Keratinocyte (primary cell): Measurements from ENCODE around the gene OAS3. TPM values are rescaled to one million over a fixed set of nuclear protein-coding genes. Genes with fewer than 3 reads are reported as not detected.

Source experiments
- DNase-seq: peaks from one replicate; pipeline ENCODE4 v3.0.0-alpha.2; 2011; ENCODE audit warnings: low read depth, missing footprints, low spot score
- FAIRE-seq: peaks from 2 replicates; lab custom pipeline; 2011; peaks lifted over from hg19 to GRCh38; lab: Jason Lieb, UNC
- H2AFZ ChIP-seq: 2 replicates; pipeline ENCODE4 v1.6.0; 2012; ENCODE audit warnings: low read length, control low read depth, inconsistent platforms; ENCODE audit not compliant: control insufficient read depth
- H3K27ac ChIP-seq: 2 replicates; pipeline ENCODE4 v1.5.1; 2011; ENCODE audit warnings: low read length; ENCODE audit not compliant: control insufficient read depth, insufficient read depth
- H3K27me3 ChIP-seq: 3 replicates; pipeline ENCODE4 v1.6.0; 2011; ENCODE audit warnings: low read length; ENCODE audit not compliant: control insufficient read depth, insufficient read depth; ENCODE audit errors: extremely low read depth
- H3K36me3 ChIP-seq, 2 experiments: 2 replicates in 1 of 2; 3 replicates in 1 of 2; pipeline ENCODE4 v1.5.1; 2011; ENCODE audit warnings: low read length in 2 of 2, mild to moderate bottlenecking in 1 of 2; ENCODE audit not compliant: control insufficient read depth in 2 of 2, insufficient read depth in 2 of 2; ENCODE audit errors: extremely low read depth in 1 of 2
- H3K4me1 ChIP-seq: 3 replicates; pipeline ENCODE4 v1.5.1; 2011; ENCODE audit warnings: low read length; ENCODE audit not compliant: control insufficient read depth, insufficient read depth; ENCODE audit errors: extremely low read depth
- H3K4me2 ChIP-seq: 3 replicates; pipeline ENCODE4 v1.6.0; 2011; ENCODE audit warnings: low read depth, low read length; ENCODE audit not compliant: control insufficient read depth, insufficient read depth; ENCODE audit errors: extremely low read depth
- H3K4me3 ChIP-seq, 3 experiments: fragments of 200-600 bp in 1 of 3; sonication (generic) in 1 of 3; 2 replicates in 2 of 3; 3 replicates in 1 of 3; pipeline ENCODE4 v1.5.1; 2011 to 2016; ENCODE audit warnings: low read length in 3 of 3, mild to moderate bottlenecking in 3 of 3, control low read depth in 2 of 3, inconsistent platforms in 1 of 3, low read depth in 1 of 3, mixed read lengths in 1 of 3, mixed run types in 1 of 3, moderate library complexity in 1 of 3; ENCODE audit not compliant: control insufficient read depth in 2 of 3, insufficient read depth in 2 of 3; ENCODE audit errors: extremely low read depth in 1 of 3
- H3K79me2 ChIP-seq: 2 replicates; pipeline ENCODE4 v1.6.0; 2012; ENCODE audit warnings: low read length; ENCODE audit not compliant: control insufficient read depth, insufficient read depth
- H3K9ac ChIP-seq: 3 replicates; pipeline ENCODE4 v1.6.0; 2011; ENCODE audit warnings: low read length; ENCODE audit not compliant: control insufficient read depth, insufficient read depth; ENCODE audit errors: extremely low read depth
- H3K9me1 ChIP-seq: 3 replicates; pipeline ENCODE4 v1.6.0; 2011; ENCODE audit warnings: low read length; ENCODE audit not compliant: control insufficient read depth, insufficient read depth; ENCODE audit errors: extremely low read depth
- H3K9me3 ChIP-seq: 2 replicates; pipeline ENCODE4 v1.5.1; 2012; ENCODE audit warnings: low read depth, low read length; ENCODE audit not compliant: control insufficient read depth
- H4K20me1 ChIP-seq: 3 replicates; pipeline ENCODE4 v1.6.0; 2011; ENCODE audit warnings: low read length; ENCODE audit not compliant: control insufficient read depth, insufficient read depth; ENCODE audit errors: extremely low read depth
- CTCF ChIP-seq, 3 experiments: IDR thresholded peaks in 1 of 3; conservative IDR thresholded peaks in 1 of 3; optimal IDR thresholded peaks in 1 of 3; 2 replicates in 2 of 3; 3 replicates in 1 of 3; pipeline versions ENCODE3 to v1.5.1; 2011; ENCODE audit warnings: low read length in 3 of 3, mild to moderate bottlenecking in 3 of 3, moderate library complexity in 2 of 3, control low read depth in 1 of 3, inconsistent platforms in 1 of 3; ENCODE audit not compliant: insufficient read depth in 2 of 3; ENCODE audit errors: extremely low read depth in 1 of 3
- EZH2 ChIP-seq: IDR thresholded peaks from one replicate; pipeline ENCODE4 v1.6.1; 2012; ENCODE audit warnings: inconsistent platforms, mild to moderate bottlenecking, low read length, moderate library complexity
- dilution Hi-C: fragments of 300-500 bp; cut with MboI; formaldehyde crosslinking; loops from one replicate; pipeline ENCODE4 v1.7.0; 2020; ENCODE audit warnings: low sequenced_read_pairs; ENCODE audit not compliant: extremely low pct_ligation_motif_present
- polyA plus RNA-seq, 5 experiments: library from polyadenylated mRNA; depleted of rRNA in 3 of 5; stranded (reverse) in 3 of 5; stranded (forward) in 1 of 5; unstranded in 1 of 5; fragments of >200 nt; gene quantifications; 1 replicate in 1 of 5; 2 replicates in 3 of 5; 3 replicates in 1 of 5; pipeline versions ENCODE4 v1.2.1 to v1.2.3, GENCODE V29; 2011 to 2012; ENCODE audit warnings: missing spikeins in 2 of 5, low read depth in 1 of 5, low replicate concordance in 1 of 5

The OAS3 gene
- polyA plus RNA-seq, 1 donor (not counting 4 experiments of a cell fraction or from before 2014, with no cell fraction given), result 59.2 TPM

DNA sequence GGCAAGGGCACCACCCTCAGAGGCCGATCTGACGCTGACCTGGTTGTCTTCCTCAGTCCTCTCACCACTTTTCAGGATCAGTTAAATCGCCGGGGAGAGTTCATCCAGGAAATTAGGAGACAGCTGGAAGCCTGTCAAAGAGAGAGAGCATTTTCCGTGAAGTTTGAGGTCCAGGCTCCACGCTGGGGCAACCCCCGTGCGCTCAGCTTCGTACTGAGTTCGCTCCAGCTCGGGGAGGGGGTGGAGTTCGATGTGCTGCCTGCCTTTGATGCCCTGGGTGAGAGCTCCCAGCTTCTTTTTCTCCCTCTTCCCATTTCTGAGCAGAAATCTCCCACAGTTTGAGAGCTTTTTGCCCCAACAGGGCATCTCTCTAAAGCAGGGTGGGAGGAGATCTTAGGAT is 29.7 kb upstream of the OAS3 start:
- peak overlapping the region; percentile 6 for H3K4me2 ChIP-seq
- H3K4me1 ChIP-seq, result peaks cover 14% of the 10 kb centered on the region
- peaks cover 0 to 3% of the 10 kb centered on the region in 2 experiments for H3K36me3 ChIP-seq
- FAIRE-seq (no peak), DNase-seq (no peak)
- no peak overlapping the region for H3K9ac ChIP-seq
- no peak for TF ChIP-seq EZH2
- no peak for TF ChIP-seq CTCF (optimal IDR thresholded peaks at IDR 0.05 in 1 of 3, IDR thresholded peaks at IDR 0.05 in 1 of 3, conservative IDR thresholded peaks at IDR 0.05 in 1 of 3; ENCODE audit: extremely low read depth in 1 of 3, insufficient read depth in 2 of 3, low read length in 3 of 3)
- H2AFZ ChIP-seq, result no peak overlapping the region
- no peak overlapping the region for H3K27ac ChIP-seq
- H3K9me3 ChIP-seq, result no peaks in the 10 kb centered on the region
- no peaks in the 10 kb centered on the region for H3K27me3 ChIP-seq
- dilution Hi-C loops, result no loop called here
- no peaks in the 10 kb centered on the region for H4K20me1 ChIP-seq
- H3K4me3 ChIP-seq, result no peak overlapping the region
- peaks cover 14% of the 10 kb centered on the region for H3K79me2 ChIP-seq
- no peaks in the 10 kb centered on the region for H3K9me1 ChIP-seq

DNA sequence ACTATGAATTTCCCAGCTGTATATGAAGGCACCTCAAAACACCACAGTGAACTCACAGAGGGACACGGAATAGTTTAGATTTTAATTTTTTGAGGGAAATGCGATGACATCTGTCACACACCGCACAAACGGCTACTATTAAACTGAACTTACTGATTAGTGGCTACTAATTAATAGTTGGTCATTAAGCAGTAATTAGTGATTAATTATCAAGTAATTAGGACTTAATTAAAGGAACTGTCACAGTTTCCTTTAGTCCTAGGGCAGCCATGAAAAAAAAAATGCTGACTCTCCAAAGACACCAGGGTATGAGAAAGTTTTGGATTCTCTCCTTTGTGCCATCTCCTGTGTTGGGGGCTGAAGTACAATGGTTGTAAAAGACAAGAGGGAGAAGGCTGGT is 28.6 kb upstream of the OAS3 start:
- Histone ChIP-seq H3K36me3 (peaks cover 0 to 3% of the 10 kb centered on the region in 2 experiments), H3K4me1 (peaks cover 14% of the 10 kb centered on the region), H3K9me1 (no peaks in the 10 kb centered on the region), H3K79me2 (peaks cover 14% of the 10 kb centered on the region), H3K4me2 (no peak overlapping the region), H3K4me3 (no peak overlapping the region), H2AFZ (no peak overlapping the region), H3K27ac (no peak overlapping the region), H3K27me3 (no peaks in the 10 kb centered on the region), H3K9ac (no peak overlapping the region), H4K20me1 (no peaks in the 10 kb centered on the region), H3K9me3 (no peaks in the 10 kb centered on the region)
- DNase-seq (no peak), FAIRE-seq (no peak)
- dilution Hi-C loops, result no loop called here
- no peak for TF ChIP-seq CTCF (optimal IDR thresholded peaks at IDR 0.05 in 1 of 3, IDR thresholded peaks at IDR 0.05 in 1 of 3, conservative IDR thresholded peaks at IDR 0.05 in 1 of 3; ENCODE audit: extremely low read depth in 1 of 3, insufficient read depth in 2 of 3, low read length in 3 of 3)
- TF ChIP-seq EZH2, result no peak
